Pancreas (tissue), 10 donors: ENCODE measurements around the gene TIA1. TPM values are rescaled to one million over a fixed set of nuclear protein-coding genes. Genes with fewer than 3 reads are reported as not detected.
"Not testable (repeated sequence)": the region's sequence is repeated elsewhere in the genome, so short reads cannot be mapped to it uniquely, and the experiment has no call there.

ENCODE experiments used
- ATAC-seq, 4 donors: fragments of 200-7000 bp; cut with Tn5 transposase; one replicate each; pipeline versions ENCODE4 v1.8.0 to v1.9.1; 2020; ENCODE audit warnings: mild to moderate bottlenecking in 4 of 4, moderate library complexity in 4 of 4
- DNase-seq, 6 donors: peaks; one replicate each; pipeline ENCODE4 v3.0.0-alpha.2; 2020
- FAIRE-seq: peaks from 2 replicates; lab custom pipeline; 2012; peaks lifted over from hg19 to GRCh38; lab: Jason Lieb, UNC
- H3K27ac ChIP-seq, 4 donors: fragments of 200-600 bp; sonication (generic); 1 replicate in 3 of 4; 2 replicates in 1 of 4; pipeline versions ENCODE4 v1.5.0 to v1.8.0; 2020
- H3K27me3 ChIP-seq, 4 donors: fragments of 200-600 bp; one replicate each; pipeline ENCODE4 v1.8.0; 2021
- H3K36me3 ChIP-seq, 3 donors: fragments of 200-600 bp; sonication (generic) in 1 of 3; one replicate each; pipeline versions ENCODE4 v1.5.0 to v1.8.0; 2020 to 2021
- H3K4me1 ChIP-seq, 3 donors: fragments of 200-600 bp; one replicate each; pipeline ENCODE4 v1.8.0; 2021
- H3K4me3 ChIP-seq, 4 donors: fragments of 200-600 bp; sonication (generic) in 2 of 4; one replicate each; pipeline versions ENCODE4 v1.5.0 to v1.8.0; 2020 to 2021
- H3K9me3 ChIP-seq, 4 donors: fragments of 200-600 bp; one replicate each; pipeline ENCODE4 v1.8.0; 2021
- WGBS, 2 donors: extraction: QIAGEN DNeasy Blood & Tissue Kit; methylation state at CpG; one replicate each; pipeline ENCODE4 v1.1.7; 2013; 5-methylcytosine and 5-hydroxymethylcytosine counted together
- intact Hi-C, 3 donors: fragments of 100-400 bp; cut with DNase I; formaldehyde crosslinking; loops; one replicate each; pipeline versions ENCODE4 v1.11.1 to v1.14.2; 2022
- polyA plus RNA-seq, 2 donors: library from polyadenylated mRNA; stranded (reverse); fragments of 200-250 nt; gene quantifications; one replicate each; pipeline ENCODE4 v1.2.3, GENCODE V29; 2013
- total RNA-seq, 6 donors: library from RNA; stranded (reverse); fragmentation: NEBNext Ultra II Directional in 4 of 6; extraction: Animal tissue kit (Norgen Biotek cat#: 25700) in 4 of 6; gene quantifications; one replicate each; pipeline versions ENCODE4 v1.2.1 to v1.2.4, GENCODE V29; 2021 to 2023
- TF ChIP-seq, protein P1 (sequence below), 4 donors: fragments of 200-600 bp; sonication (generic) in 3 of 4; IDR thresholded peaks; one replicate each; pipeline versions ENCODE4 v1.5.0 to v1.8.0; 2021; ENCODE audit warnings: antibody characterized with exemption in 4 of 4
- donor health status: healthy with polysubstance abuse.
- donor health status: DM: no; HTN: no; CAD: no; lungs with moderate emphysema.
- donor health status: DM: no; HTN: no; CAD: no.
- donor health status: control.
- donor health status: control.
- donor health status: Bipolar disorder and iron deficiency.
- donor health status: DM: yes; HTN: yes; CAD: no.
- donor health status: DM: no; HTN: no; CAD: no.
- donor health status: DM: no; HTN: no; CAD: no.
- donor health status: DM: yes; HTN: yes; CAD: no.

TIA1 gene
- total and polyA plus RNA-seq, 8 donors, result 24.0 to 87.2 (median 44.4) TPM

DNA sequence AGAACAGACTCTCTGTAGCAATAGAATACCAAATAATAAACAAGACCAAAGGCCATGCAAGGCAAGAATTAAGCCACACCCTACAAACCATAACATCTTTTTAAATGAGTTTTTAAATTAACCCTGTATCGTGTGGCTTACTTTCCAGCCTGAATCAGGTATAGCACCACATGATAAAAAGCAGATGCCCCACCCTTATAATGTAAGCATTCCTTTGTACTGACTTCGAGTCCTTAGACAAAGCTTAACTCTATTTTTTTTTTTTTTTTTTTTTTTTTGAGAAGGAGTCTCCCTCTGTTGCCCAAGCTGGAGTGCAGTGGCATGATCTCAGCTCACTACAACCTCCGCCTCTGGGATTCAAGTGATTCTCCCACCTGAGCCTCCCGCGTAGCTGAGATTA is 55.9 kb downstream of the TIA1 start:
- Histone ChIP-seq H3K4me3 (no peak overlapping the region), H3K27ac (no peak overlapping the region), H3K4me1 (peaks cover 0 to 4% (median 0%) of the 10 kb centered on the region in 3 donors), H3K27me3 (no peaks in the 10 kb centered on the region), H3K36me3 (no peaks in the 10 kb centered on the region), H3K9me3 (no peaks in the 10 kb centered on the region)
- no peak for FAIRE-seq
- TF ChIP-seq, protein P1, sequence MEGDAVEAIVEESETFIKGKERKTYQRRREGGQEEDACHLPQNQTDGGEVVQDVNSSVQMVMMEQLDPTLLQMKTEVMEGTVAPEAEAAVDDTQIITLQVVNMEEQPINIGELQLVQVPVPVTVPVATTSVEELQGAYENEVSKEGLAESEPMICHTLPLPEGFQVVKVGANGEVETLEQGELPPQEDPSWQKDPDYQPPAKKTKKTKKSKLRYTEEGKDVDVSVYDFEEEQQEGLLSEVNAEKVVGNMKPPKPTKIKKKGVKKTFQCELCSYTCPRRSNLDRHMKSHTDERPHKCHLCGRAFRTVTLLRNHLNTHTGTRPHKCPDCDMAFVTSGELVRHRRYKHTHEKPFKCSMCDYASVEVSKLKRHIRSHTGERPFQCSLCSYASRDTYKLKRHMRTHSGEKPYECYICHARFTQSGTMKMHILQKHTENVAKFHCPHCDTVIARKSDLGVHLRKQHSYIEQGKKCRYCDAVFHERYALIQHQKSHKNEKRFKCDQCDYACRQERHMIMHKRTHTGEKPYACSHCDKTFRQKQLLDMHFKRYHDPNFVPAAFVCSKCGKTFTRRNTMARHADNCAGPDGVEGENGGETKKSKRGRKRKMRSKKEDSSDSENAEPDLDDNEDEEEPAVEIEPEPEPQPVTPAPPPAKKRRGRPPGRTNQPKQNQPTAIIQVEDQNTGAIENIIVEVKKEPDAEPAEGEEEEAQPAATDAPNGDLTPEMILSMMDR (IDR thresholded peaks at IDR 0.05), result no peak
- no peak for DNase-seq
- WGBS, 2 donors, result 89 to 95% methylated on average over 5 of the region's 5 CpGs
- intact Hi-C loops, result no loop called here
- ATAC-seq, result no peak

DNA sequence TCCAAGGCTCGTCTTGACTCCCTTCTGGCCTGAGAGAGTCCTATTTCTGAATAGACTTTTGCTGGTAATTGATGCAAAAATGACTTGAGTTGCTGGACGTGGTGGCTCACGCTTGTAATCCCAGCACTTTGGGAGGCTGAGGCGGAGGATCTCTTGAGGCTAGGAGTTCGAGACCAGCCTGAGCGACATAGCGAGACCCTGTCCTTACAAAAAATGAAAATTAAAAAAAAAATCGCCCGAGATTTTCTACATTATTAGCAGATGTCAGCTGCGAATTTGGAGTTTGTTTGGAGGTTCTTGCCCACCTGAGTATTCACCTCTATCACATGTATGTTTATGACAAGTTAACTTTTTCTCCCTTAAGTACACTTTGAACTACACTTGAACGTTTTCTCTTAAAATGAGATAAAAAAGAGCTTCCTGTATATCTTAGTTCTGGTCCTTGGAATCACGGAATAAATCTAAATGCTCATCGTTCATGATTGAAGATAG is 57.1 kb downstream of the TIA1 start:
- peak overlapping the region; percentile 87 to 95 (median 92) for H3K27ac ChIP-seq
- H3K9me3 ChIP-seq, result no peaks in the 10 kb centered on the region
- H3K36me3 ChIP-seq, result no peaks in the 10 kb centered on the region
- no peaks in the 10 kb centered on the region for H3K27me3 ChIP-seq
- TF ChIP-seq, protein P1 (IDR thresholded peaks at IDR 0.05), result no peak
- peaks cover 0 to 4% (median 0%) of the 10 kb centered on the region in 3 donors for H3K4me1 ChIP-seq
- intact Hi-C loops, result no loop called here
- ATAC-seq (no peak), FAIRE-seq (no peak), DNase-seq (no peak)
- WGBS, 2 donors, result 58% methylated on average over 13 of the region's 13 CpGs
- H3K4me3 ChIP-seq, result peak overlapping the region in 3 of 4 donors; percentile 49 to 75 (median 70)

DNA sequence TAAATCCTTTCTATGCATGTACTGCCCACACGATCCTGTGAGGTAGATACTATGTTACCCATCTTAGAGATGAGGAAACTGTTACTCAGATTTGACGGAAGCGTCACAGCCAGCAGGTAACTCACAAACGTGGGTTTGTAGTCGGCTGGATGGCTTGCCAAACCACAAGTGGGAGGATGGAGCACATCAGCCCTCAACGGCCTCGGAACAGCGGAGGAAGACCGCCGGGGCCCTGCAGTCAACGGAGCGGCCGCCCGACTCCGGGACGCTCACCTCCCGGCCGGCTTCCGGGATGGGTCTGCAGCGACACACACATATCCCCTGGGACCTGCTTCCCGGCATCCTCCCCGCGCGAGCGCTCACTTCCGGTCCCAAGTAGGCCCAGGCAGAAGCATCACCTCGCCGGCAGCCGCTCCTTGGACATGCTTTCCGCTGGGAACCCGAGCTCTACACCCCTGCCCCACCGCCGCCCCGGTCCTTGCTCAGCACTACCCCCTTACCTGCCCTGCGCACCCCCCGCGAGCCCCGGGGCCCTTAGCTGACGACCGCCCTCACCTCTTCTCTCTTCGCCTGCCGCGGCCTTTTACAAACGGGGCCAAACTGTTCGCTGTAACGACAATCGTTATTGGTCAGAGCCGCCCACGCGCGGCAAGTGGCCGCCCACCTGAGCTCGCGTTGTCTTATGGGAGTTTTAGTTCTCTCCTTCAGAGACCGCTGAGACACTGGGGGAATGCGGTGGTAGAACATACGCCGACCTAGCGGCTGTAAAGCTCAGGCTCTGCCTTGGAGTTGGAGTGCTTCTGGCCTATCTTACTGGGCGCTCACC is 57.8 kb downstream of the TIA1 start, which contains the start of gene C2orf42:
C2orf42 (minus strand) TSS at position 602 of the 826 bp plus-strand sequence. CDS start 9,034 bp downstream, outside the sequence.
- intact Hi-C loops, result no loop called here
- WGBS, 2 donors, result 0% methylated on average over 59 to 60 of the region's 60 CpGs
- Histone ChIP-seq H3K27me3 (no peaks in the 10 kb centered on the region), H3K36me3 (no peaks in the 10 kb centered on the region), H3K9me3 (no peaks in the 10 kb centered on the region), H3K27ac (peak within 1 kb of the TSS; percentile 87 to 95 (median 92)), H3K4me3 (peak within 1 kb of the TSS; percentile 49 to 75 (median 70)), H3K4me1 (peaks cover 0 to 4% (median 0%) of the 10 kb centered on the region in 3 donors)
- FAIRE-seq (no peak), ATAC-seq (peak; percentile 96 to 99 (median 98)), DNase-seq (peak; percentile 92 to 97 (median 95))
- TF ChIP-seq, protein P1 (IDR thresholded peaks at IDR 0.05), result no peak

DNA sequence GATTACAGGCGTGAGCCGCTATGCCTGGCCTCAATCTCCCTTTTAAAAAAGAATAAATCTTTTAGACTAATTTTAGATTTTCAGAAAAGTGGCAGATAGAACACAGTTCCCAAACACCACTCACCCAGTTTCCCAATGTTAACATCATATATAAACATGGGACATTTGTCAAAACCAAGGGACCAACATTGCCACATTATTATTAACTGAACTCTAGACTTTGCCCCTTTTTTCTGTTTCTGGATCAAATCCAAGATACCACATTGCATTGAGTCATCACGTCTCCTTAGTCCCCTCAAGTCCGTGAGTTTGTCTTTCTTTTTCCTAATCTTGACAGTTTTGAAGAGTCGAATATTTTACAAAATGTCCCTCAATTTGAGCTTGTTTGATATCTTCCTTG is 60.0 kb downstream of the TIA1 start:
- Histone ChIP-seq H3K27me3 (no peaks in the 10 kb centered on the region), H3K27ac (no peak overlapping the region), H3K4me1 (peaks cover 0 to 4% (median 0%) of the 10 kb centered on the region in 3 donors), H3K36me3 (no peaks in the 10 kb centered on the region), H3K9me3 (no peaks in the 10 kb centered on the region), H3K4me3 (no peak overlapping the region)
- ATAC-seq (no peak), DNase-seq (no peak), FAIRE-seq (no peak)
- intact Hi-C loops, result no loop called here
- 48 to 56% methylated on average over 5 of the region's 5 CpGs for WGBS, 2 donors
- TF ChIP-seq, protein P1 (IDR thresholded peaks at IDR 0.05), result no peak

DNA sequence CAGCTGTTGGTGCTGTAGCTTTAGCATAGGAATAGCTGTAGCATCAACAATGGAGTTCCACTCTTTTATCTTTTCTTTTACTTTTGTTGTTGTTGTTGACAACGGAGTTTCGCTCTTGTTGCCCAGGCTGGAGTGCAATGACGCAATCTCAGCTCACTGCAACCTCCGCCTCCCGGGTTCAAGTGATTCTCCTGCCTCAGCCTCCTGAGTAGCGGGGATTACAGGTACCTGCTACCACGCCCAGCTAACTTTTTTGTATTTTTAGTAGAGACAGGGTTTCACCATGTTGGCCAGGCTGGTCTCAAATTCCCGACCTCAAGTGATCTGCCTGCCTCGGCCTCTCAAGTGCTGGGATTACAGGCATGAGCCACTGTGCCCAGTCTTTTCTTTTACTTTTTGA is 61.3 kb downstream of the TIA1 start:
- FAIRE-seq, ATAC-seq, H3K4me1 ChIP-seq, H3K27ac ChIP-seq, H3K9me3 ChIP-seq, DNase-seq, H3K27me3 ChIP-seq, H3K4me3 ChIP-seq, intact Hi-C loops, H3K36me3 ChIP-seq: not testable (repeated sequence)
- 90 to 94% methylated on average over 9 of the region's 9 CpGs for WGBS, 2 donors
